HepG2 (cell line): Measurements from ENCODE around the gene TK1. TPM values are rescaled to one million over a fixed set of nuclear protein-coding genes. Genes with fewer than 3 reads are reported as not detected.

Experiments used
- EP300 ChIP-seq, 3 experiments: sonication (generic) in 1 of 3; formaldehyde crosslinking in 1 of 3; IDR thresholded peaks; 2 replicates each; pipeline versions ENCODE4 v1.5.1 to v1.6.1; 2011 to 2020; ENCODE audit warnings: low read depth in 2 of 3, low read length in 2 of 3, borderline replicate concordance in 1 of 3, improper control_type of control experiment in 1 of 3, mild to moderate bottlenecking in 1 of 3, missing genetic modification reagents in 1 of 3, moderate library complexity in 1 of 3
- GTF3A ChIP-seq: sonication (generic); formaldehyde crosslinking; conservative IDR thresholded peaks from 2 replicates; pipeline ENCODE4 v1.4.0; 2020; ENCODE audit warnings: mild to moderate bottlenecking, missing genetic modification reagents
- KDM3A ChIP-seq: IDR thresholded peaks from 2 replicates; pipeline ENCODE4 v1.6.1; 2018; ENCODE audit warnings: low read depth, missing compliant biosample characterization
- MZF1 ChIP-seq: sonication (generic); formaldehyde crosslinking; IDR thresholded peaks from 2 replicates; pipeline ENCODE4 v1.8.1; 2023; ENCODE audit warnings: mild to moderate bottlenecking, missing genetic modification reagents, borderline replicate concordance
- RARG ChIP-seq: sonication (generic); formaldehyde crosslinking; IDR thresholded peaks from 2 replicates; pipeline ENCODE4 v1.4.0; 2020; ENCODE audit warnings: low read depth, mild to moderate bottlenecking, missing genetic modification reagents
- SRY ChIP-seq: sonication (generic); formaldehyde crosslinking; IDR thresholded peaks from 2 replicates; pipeline ENCODE4 v1.8.0; 2022; ENCODE audit warnings: mild to moderate bottlenecking, missing genetic modification reagents
- STAT5B ChIP-seq: sonication (generic); formaldehyde crosslinking; IDR thresholded peaks from 2 replicates; pipeline ENCODE4 v1.4.0; 2020; ENCODE audit warnings: missing genetic modification reagents
- TBP ChIP-seq: sonication (generic); formaldehyde crosslinking; IDR thresholded peaks from 2 replicates; pipeline ENCODE4 v1.5.0; 2020; ENCODE audit warnings: missing genetic modification reagents
- ZBTB1 ChIP-seq: sonication (generic); formaldehyde crosslinking; IDR thresholded peaks from 2 replicates; pipeline ENCODE4 v1.4.0; 2020; ENCODE audit warnings: missing genetic modification reagents, borderline replicate concordance
- ZMYM3 ChIP-seq: sonication (generic); formaldehyde crosslinking; IDR thresholded peaks from 2 replicates; pipeline ENCODE4 v1.5.1; 2020; ENCODE audit warnings: mild to moderate bottlenecking, missing genetic modification reagents
- ZNF17 ChIP-seq: sonication (generic); formaldehyde crosslinking; IDR thresholded peaks from 2 replicates; pipeline ENCODE4 v1.5.0; 2020; ENCODE audit warnings: mild to moderate bottlenecking, missing genetic modification reagents
- ZNF180 ChIP-seq: sonication (generic); formaldehyde crosslinking; IDR thresholded peaks from 2 replicates; pipeline ENCODE4 v1.4.0; 2020; ENCODE audit warnings: low read depth, missing genetic modification reagents, borderline replicate concordance
- ZNF337 ChIP-seq: sonication (generic); formaldehyde crosslinking; IDR thresholded peaks from 2 replicates; pipeline ENCODE4 v1.5.1; 2020; ENCODE audit warnings: missing genetic modification reagents, low read depth, mild to moderate bottlenecking, borderline replicate concordance
- ZNF350 ChIP-seq: sonication (generic); formaldehyde crosslinking; IDR thresholded peaks from 2 replicates; pipeline ENCODE4 v1.4.0; 2020; ENCODE audit warnings: mild to moderate bottlenecking, low read depth, missing genetic modification reagents, borderline replicate concordance
- ZNF543 ChIP-seq: sonication (generic); formaldehyde crosslinking; IDR thresholded peaks from 2 replicates; pipeline ENCODE4 v1.4.0; 2020; ENCODE audit warnings: mild to moderate bottlenecking, missing genetic modification reagents
- ZNF569 ChIP-seq: sonication (generic); formaldehyde crosslinking; IDR thresholded peaks from 2 replicates; pipeline ENCODE4 v1.5.0; 2020; ENCODE audit warnings: mild to moderate bottlenecking, missing genetic modification reagents, moderate library complexity, borderline replicate concordance
- ZNF713 ChIP-seq: sonication (generic); formaldehyde crosslinking; IDR thresholded peaks from 2 replicates; pipeline ENCODE4 v1.4.0; 2020; ENCODE audit warnings: mild to moderate bottlenecking, missing genetic modification reagents
- polyA plus RNA-seq, 8 experiments: library from polyadenylated mRNA; depleted of rRNA in 3 of 8; stranded (reverse) in 7 of 8; unstranded in 1 of 8; fragments of >200 nt; fragmentation: Illumina TruSeq in 4 of 8; extraction: Trizol in 4 of 8; gene quantifications; 2 replicates each; pipeline versions ENCODE4 v1.2.1 to v1.2.3, GENCODE V29; 2011 to 2016; ENCODE audit warnings: low read depth in 4 of 8, missing spikeins in 1 of 8, mixed read lengths in 1 of 8; ENCODE audit not compliant: insufficient read depth in 1 of 8
- total RNA-seq, 5 experiments: library from RNA; depleted of rRNA; stranded (reverse); fragments of >200 nt; fragmentation: Illumina TruSeq; extraction: Trizol; gene quantifications; 2 replicates each; pipeline ENCODE4 v1.2.3, GENCODE V29; 2016; ENCODE audit warnings: low read depth in 1 of 5
- TF ChIP-seq, protein P1 (sequence below): sonication (generic); formaldehyde crosslinking; IDR thresholded peaks from 2 replicates; pipeline ENCODE4 v1.5.1; 2020; ENCODE audit warnings: mild to moderate bottlenecking, missing genetic modification reagents, moderate library complexity
- TF ChIP-seq, protein P2 (sequence below): sonication (generic); formaldehyde crosslinking; IDR thresholded peaks from 2 replicates; pipeline ENCODE4 v1.5.0; 2020; ENCODE audit warnings: missing genetic modification reagents
- TF ChIP-seq, protein P3 (sequence below): sonication (generic); formaldehyde crosslinking; IDR thresholded peaks from 2 replicates; pipeline ENCODE4 v1.4.0; 2020; ENCODE audit warnings: mild to moderate bottlenecking, missing genetic modification reagents
- TF ChIP-seq, protein P4 (sequence below): IDR thresholded peaks from 2 replicates; pipeline ENCODE4 v1.6.1; 2016; ENCODE audit warnings: control low read depth

The TK1 gene
- total and polyA plus RNA-seq, 2 of the 13 experiments (the other 11 are each of a cell fraction or from before 2014, with no cell fraction given): 45.0 to 96.0 TPM

DNA sequence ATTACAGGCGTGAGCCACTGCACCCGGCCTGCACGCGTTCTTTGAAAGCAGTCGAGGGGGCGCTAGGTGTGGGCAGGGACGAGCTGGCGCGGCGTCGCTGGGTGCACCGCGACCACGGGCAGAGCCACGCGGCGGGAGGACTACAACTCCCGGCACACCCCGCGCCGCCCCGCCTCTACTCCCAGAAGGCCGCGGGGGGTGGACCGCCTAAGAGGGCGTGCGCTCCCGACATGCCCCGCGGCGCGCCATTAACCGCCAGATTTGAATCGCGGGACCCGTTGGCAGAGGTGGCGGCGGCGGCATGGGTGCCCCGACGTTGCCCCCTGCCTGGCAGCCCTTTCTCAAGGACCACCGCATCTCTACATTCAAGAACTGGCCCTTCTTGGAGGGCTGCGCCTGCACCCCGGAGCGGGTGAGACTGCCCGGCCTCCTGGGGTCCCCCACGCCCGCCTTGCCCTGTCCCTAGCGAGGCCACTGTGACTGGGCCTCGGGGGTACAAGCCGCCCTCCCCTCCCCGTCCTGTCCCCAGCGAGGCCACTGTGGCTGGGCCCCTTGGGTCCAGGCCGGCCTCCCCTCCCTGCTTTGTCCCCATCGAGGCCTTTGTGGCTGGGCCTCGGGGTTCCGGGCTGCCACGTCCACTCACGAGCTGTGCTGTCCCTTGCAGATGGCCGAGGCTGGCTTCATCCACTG lies 27.3 kb upstream of the TK1 start, which contains the start of gene BIRC5 (continued):
- TF ChIP-seq ZNF180 (CRISPR knock-in tag) (peak; percentile 80; the same call in 1 of the 2 replicates), ZNF569 (CRISPR knock-in tag) (no peak), ZNF350 (CRISPR knock-in tag) (peak; percentile 87), EP300 (IDR thresholded peaks at IDR 0.05; ENCODE audit: low read depth in 2 of 2, low read length in 2 of 2) (peak; percentile 8 to 49; a peak in 2 of 4 replicates), EP300 (CRISPR knock-in tag; IDR thresholded peaks at IDR 0.05; ENCODE audit: borderline replicate concordance) (peak; percentile 32; the same call in 1 of the 2 replicates), ZBTB1 (CRISPR knock-in tag) (no peak), RARG (CRISPR knock-in tag) (no peak), GTF3A (CRISPR knock-in tag) (no peak), TBP (CRISPR knock-in tag) (peak; percentile 95; the same call in 1 of the 2 replicates), STAT5B (peak; percentile 64; the same call in 1 of the 2 replicates), ZNF713 (CRISPR knock-in tag) (no peak), MZF1 (CRISPR knock-in tag) (peak; percentile 42; the same call in 1 of the 2 replicates), ZNF337 (peak; percentile 66; the same call in 1 of the 2 replicates), ZNF17 (CRISPR knock-in tag) (no peak), SRY (CRISPR knock-in tag) (0 out of 2 replicates have a peak, but pooled peaks have one; percentile 33), ZMYM3 (peak; percentile 86), ZNF543 (CRISPR knock-in tag) (peak; percentile 90), KDM3A (CRISPR knock-in tag) (peak; percentile 78; the same call in 1 of the 2 replicates)
- TF ChIP-seq, protein P1, sequence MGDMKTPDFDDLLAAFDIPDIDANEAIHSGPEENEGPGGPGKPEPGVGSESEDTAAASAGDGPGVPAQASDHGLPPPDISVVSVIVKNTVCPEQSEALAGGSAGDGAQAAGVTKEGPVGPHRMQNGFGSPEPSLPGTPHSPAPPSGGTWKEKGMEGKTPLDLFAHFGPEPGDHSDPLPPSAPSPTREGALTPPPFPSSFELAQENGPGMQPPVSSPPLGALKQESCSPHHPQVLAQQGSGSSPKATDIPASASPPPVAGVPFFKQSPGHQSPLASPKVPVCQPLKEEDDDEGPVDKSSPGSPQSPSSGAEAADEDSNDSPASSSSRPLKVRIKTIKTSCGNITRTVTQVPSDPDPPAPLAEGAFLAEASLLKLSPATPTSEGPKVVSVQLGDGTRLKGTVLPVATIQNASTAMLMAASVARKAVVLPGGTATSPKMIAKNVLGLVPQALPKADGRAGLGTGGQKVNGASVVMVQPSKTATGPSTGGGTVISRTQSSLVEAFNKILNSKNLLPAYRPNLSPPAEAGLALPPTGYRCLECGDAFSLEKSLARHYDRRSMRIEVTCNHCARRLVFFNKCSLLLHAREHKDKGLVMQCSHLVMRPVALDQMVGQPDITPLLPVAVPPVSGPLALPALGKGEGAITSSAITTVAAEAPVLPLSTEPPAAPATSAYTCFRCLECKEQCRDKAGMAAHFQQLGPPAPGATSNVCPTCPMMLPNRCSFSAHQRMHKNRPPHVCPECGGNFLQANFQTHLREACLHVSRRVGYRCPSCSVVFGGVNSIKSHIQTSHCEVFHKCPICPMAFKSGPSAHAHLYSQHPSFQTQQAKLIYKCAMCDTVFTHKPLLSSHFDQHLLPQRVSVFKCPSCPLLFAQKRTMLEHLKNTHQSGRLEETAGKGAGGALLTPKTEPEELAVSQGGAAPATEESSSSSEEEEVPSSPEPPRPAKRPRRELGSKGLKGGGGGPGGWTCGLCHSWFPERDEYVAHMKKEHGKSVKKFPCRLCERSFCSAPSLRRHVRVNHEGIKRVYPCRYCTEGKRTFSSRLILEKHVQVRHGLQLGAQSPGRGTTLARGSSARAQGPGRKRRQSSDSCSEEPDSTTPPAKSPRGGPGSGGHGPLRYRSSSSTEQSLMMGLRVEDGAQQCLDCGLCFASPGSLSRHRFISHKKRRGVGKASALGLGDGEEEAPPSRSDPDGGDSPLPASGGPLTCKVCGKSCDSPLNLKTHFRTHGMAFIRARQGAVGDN (CRISPR knock-in tag): peak; percentile 95
- TF ChIP-seq, protein P2, sequence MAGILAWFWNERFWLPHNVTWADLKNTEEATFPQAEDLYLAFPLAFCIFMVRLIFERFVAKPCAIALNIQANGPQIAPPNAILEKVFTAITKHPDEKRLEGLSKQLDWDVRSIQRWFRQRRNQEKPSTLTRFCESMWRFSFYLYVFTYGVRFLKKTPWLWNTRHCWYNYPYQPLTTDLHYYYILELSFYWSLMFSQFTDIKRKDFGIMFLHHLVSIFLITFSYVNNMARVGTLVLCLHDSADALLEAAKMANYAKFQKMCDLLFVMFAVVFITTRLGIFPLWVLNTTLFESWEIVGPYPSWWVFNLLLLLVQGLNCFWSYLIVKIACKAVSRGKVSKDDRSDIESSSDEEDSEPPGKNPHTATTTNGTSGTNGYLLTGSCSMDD (CRISPR knock-in tag): no peak
- TF ChIP-seq, protein P3, sequence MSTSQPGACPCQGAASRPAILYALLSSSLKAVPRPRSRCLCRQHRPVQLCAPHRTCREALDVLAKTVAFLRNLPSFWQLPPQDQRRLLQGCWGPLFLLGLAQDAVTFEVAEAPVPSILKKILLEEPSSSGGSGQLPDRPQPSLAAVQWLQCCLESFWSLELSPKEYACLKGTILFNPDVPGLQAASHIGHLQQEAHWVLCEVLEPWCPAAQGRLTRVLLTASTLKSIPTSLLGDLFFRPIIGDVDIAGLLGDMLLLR: peak; percentile 91
- TF ChIP-seq, protein P4, sequence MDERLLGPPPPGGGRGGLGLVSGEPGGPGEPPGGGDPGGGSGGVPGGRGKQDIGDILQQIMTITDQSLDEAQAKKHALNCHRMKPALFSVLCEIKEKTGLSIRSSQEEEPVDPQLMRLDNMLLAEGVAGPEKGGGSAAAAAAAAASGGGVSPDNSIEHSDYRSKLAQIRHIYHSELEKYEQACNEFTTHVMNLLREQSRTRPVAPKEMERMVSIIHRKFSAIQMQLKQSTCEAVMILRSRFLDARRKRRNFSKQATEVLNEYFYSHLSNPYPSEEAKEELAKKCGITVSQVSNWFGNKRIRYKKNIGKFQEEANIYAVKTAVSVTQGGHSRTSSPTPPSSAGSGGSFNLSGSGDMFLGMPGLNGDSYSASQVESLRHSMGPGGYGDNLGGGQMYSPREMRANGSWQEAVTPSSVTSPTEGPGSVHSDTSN: no peak
